DMS 273 (cell line): ENCODE results near the gene TBC1D9B.
A peak's percentile ranks its signal among the peaks of the same experiment; 100 is the strongest.
"Not testable (repeated sequence)": the region's sequence is repeated elsewhere in the genome, so short reads cannot be mapped to it uniquely, and the experiment has no call there.

Experiments
- DNase-seq: peaks from one replicate; lab custom pipeline; 2025; ENCODE audit not compliant: unreplicated experiment; lab: John Stamatoyannopoulos, UW

TBC1D9B gene

DNA sequence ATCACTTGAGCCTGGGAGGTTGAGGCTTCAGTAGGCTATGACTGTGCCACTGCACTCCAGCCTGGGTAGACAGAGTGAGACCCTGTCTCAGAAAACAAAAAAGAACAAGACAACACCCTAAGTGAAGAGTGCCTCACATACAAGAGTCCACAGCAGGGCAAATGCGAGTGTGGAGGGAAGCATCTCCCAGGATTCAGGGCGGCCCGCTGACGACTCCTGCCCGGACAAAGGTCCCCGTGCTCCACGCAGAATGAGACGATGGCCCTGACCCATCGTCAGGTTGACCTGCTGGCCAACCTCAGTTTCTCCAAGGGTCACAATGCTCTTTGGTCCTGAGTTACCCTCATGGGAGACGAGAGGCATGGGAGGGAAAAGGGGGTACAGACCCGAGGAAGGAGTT lies 67.4 kb downstream of the TBC1D9B start:
- no peak for DNase-seq

GRCh38 chr5:179839328-179840256 lies 68.1 kb downstream of the TBC1D9B start:
- DNase-seq, result no peak

DNA sequence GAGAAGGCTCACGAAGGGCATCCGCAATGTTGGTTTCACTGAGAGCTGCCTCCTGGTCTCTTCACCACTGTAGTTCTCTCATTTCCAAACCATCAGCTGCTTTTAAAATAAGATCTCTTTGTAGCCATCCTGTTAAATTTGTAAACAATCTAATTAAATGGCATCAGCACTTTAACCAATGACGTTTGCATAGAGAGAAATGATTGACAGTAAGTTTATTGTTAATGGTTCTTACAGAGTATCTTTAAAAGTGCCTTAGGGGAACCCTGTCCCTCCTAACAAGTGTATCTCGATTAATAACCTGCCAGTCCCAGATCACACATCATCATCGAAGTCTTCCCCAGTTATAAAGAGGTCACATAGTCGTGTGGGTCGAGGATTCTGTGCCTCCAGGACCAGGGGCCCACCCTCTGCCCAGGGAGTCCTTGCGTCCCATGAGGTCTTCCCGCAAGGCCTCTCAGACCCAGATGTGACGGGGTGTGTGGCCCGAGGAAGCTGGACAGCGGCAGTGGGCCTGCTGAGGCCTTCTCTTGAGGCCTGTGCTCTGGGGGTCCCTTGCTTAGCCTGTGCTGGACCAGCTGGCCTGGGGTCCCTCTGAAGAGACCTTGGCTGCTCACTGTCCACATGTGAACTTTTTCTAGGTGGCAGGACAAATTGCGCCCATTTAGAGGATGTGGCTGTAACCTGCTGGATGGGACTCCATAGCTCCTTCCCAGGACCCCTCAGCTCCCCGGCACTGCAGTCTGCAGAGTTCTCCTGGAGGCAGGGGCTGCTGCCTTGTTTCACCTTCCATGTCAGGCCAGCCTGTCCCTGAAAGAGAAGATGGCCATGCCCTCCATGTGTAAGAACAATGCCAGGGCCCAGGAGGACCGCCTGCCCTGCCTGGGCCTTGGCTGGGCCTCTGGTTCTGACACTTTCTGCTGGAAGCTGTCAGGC lies 70.4 kb downstream of the TBC1D9B start:
- DNase-seq, result no peak

DNA sequence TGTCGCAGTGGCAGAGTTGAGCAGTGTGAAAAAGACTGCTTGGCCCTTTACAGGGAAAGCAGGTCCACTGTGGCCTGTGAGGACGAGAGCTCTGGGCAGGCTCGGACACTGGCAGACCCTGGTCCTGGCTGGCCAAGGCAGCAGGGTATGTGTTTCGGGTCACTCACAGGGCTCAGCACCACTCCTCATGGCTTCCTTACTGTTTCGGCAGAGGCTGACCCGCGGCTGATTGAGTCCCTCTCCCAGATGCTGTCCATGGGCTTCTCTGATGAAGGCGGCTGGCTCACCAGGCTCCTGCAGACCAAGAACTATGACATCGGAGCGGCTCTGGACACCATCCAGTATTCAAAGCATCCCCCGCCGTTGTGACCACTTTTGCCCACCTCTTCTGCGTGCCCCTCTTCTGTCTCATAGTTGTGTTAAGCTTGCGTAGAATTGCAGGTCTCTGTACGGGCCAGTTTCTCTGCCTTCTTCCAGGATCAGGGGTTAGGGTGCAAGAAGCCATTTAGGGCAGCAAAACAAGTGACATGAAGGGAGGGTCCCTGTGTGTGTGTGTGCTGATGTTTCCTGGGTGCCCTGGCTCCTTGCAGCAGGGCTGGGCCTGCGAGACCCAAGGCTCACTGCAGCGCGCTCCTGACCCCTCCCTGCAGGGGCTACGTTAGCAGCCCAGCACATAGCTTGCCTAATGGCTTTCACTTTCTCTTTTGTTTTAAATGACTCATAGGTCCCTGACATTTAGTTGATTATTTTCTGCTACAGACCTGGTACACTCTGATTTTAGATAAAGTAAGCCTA lies 71.3 kb downstream of the TBC1D9B start:
- no peak for DNase-seq

- not testable (repeated sequence) for DNase-seq
Measured at GRCh38 chr5:179834871-179835270, 72.8 kb downstream of the TBC1D9B start.

DNA sequence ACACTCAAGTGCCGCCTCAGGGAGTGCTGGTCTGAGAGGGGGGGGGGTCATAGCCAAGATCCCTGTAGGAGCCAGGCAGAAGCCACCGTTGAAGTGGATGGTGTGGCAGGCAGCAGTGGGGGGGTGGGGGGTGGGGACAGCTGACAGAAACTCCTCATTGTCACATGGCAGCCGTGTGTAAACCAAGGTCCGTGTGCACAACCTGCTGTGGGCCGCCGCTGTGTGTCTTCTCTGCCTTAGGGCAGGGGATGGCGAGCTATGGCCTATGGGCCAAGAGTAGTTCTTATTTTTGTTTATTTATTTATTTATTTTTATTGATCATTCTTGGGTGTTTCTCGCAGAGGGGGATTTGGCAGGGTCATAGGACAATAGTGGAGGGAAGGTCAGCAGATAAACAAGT lies 73.6 kb downstream of the TBC1D9B start:
- no peak for DNase-seq

GRCh38 chr5:179833709-179834070 lies 74.0 kb downstream of the TBC1D9B start:
- no peak for DNase-seq

DNA sequence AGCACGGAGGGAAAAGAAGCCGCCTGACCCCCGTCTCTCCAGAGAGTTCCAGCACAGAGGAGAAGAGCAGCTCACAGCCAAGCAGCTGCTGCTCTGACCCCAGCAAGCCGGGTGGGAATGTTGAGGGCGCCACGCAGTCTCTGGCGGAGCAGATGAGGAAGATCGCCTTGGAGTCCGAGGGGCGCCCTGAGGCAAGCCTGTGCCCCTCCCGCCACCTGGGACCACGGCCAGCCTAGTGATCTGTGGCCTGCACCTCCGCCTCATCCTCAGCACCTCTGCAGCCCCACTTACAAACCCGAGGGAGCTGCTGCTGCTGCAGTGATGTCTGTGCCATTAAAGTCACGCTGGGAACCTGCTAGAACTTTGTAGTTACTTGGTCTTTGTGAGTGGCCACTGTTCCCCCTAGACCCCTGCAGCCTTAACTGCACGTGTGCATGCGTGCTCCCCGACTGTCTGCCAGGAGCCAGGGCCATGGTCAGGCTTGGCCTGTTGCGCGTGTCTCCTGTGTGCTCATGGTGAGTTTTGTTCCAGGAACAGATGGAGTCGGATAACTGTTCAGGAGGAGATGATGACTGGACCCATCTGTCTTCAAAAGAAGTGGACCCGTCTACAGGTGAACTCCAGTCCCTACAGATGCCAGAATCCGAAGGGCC lies 74.5 kb downstream of the TBC1D9B start:
- DNase-seq, result no peak

GRCh38 chr5:179832039-179832745 lies 75.5 kb downstream of the TBC1D9B start:
- no peak for DNase-seq

GRCh38 chr5:179830818-179831468 lies 76.8 kb downstream of the TBC1D9B start:
- no peak for DNase-seq

- DNase-seq, result no peak
Measured at GRCh38 chr5:179829732-179830435, 77.8 kb downstream of the TBC1D9B start.

DNA sequence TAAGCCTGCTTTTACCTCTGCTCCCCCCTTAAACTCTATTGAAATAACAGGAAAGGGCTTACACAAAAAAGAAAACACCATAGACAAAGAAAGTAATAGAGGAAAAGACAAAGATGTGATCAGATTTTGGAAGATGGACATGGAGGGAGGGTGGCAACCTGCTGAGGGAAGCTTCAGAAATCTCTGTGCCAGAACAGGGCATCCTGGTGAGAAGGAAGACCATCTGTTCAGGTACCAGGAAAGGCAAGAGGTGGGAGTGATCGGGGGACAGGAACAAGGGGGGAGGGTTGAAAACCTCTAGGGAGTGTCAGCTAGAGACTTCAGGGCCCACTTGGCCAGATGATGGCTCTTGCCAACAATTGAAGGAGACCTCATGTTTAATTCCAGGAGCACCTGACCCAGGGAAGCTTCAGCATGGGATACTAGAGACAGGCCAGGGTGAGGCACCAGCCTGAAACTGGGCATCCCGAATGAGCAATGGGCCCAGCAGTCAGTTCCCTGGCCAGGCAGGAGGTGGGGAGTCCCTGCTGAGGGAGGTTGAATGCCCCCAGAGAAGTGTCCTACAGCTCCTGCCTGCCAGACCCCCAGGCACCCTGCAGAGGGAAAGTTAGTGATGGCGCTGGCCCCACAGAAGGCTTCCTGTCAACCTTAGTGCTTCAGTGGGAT lies 78.8 kb downstream of the TBC1D9B start:
- DNase-seq, result no peak

- DNase-seq, result no peak
Measured at GRCh38 chr5:179827680-179828079, 80.0 kb downstream of the TBC1D9B start.

DNA sequence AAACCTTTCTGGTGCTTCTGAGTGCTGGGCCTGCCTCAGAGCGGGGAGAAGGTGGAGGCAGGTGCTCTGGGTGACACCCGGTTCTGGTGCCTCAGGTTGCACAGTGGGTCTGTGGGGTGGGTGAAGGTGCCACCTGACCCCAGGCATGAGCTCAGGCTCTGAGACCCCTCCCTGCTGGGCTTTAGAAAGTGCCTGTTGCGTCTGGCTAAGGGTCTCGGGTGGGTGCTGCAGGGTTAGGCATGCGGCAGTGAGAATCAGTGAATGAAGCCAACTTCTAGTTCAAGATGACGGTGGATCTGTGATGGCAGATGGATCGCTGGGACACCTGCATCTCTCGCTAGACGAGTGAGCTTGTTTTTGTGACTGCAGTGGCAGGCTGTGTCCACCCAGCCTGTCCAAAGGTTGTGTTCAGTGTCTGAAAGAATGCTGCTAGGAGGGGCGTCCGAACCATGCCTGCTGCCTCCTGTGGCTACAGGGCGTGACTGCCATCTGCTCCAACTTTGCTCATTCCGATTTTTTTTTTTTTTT lies 82.0 kb downstream of the TBC1D9B start:
- peak; percentile 50 for DNase-seq

DNA sequence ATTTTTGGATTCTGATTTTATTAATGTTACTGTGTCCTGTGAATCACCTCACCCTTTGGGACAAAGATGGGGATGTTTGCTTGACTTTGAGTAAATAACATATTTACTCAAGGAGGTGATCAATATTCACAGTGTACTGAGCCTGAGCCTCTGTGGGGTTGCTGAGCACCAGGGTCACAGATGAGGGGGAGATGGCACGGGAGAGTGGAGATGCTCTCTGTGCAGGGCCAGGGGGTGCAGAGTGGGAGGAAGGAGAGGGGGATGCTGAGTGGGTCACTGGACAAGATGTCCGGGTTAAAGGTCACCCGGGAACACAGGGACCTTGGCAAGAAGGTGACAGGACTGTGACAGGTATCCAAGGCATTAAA lies 83.0 kb downstream of the TBC1D9B start:
- no peak for DNase-seq

- no peak for DNase-seq
Measured at GRCh38 chr5:179823937-179824744, 83.6 kb downstream of the TBC1D9B start.

DNA sequence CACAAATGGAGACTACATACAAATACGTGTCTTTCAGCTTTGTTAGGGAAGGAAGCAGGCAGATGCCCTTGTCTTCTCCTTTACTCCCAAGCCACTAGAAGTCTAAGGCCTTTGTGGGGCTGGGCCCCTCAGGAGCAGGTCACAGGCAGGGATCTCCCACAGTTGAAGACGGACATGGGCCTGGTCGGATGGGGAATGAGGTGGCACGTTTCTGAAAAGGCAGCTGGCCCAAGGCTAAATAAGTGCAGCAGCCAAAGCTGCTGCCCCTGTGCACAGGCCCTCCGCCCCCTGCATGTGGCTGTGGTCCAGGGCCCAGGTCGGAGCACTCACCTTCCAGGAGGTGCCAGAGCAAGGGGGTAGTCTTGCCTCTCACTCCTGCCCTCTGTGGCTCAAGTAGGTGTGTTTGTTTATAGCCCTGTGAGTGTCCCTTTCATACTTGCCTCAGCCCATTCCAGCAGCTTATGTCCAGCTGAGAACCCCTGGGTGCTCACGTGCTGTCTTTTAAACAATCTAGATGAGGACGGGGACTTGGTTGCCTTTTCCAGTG lies 85.2 kb downstream of the TBC1D9B start:
- DNase-seq, result no peak
